ENCODE measurements around the gene TXNDC11. TPM values are rescaled to one million over a fixed set of nuclear protein-coding genes. Genes with fewer than 3 reads are reported as not detected.

TXNDC11 gene
- total RNA-seq, 1 donor from 2014 or later, result 36.1 TPM

- DNase-seq (ENCODE audit: low read depth), result no peak
- H3K36me3 ChIP-seq (ENCODE audit: control insufficient read depth, insufficient read depth, low read length), result no peaks in the 10 kb centered on the region
- H3K27me3 ChIP-seq (ENCODE audit: control insufficient read depth, insufficient read depth, low read length), result no peaks in the 10 kb centered on the region
- TF ChIP-seq CTCF (IDR thresholded peaks at IDR 0.05; ENCODE audit: insufficient read depth, low read length, poor library complexity, severe bottlenecking), result no peak
- H3K4me3 ChIP-seq (ENCODE audit: low read depth, low read length), result no peak overlapping the region
These were observed 36.4 kb downstream of the TXNDC11 start for GRCh38 chr16:11706180-11706742.

GRCh38 chr16:11705311-11706025, 37.2 kb downstream of the TXNDC11 start:
- no peak for DNase-seq (ENCODE audit: low read depth)
- no peaks in the 10 kb centered on the region for H3K27me3 ChIP-seq (ENCODE audit: control insufficient read depth, insufficient read depth, low read length)
- TF ChIP-seq CTCF (IDR thresholded peaks at IDR 0.05; ENCODE audit: insufficient read depth, low read length, poor library complexity, severe bottlenecking), result no peak
- H3K36me3 ChIP-seq (ENCODE audit: control insufficient read depth, insufficient read depth, low read length), result no peaks in the 10 kb centered on the region
- H3K4me3 ChIP-seq (ENCODE audit: low read depth, low read length), result no peak overlapping the region

GRCh38 chr16:11700264-11701029, 42.2 kb downstream of the TXNDC11 start:
- Histone ChIP-seq H3K36me3 (ENCODE audit: control insufficient read depth, insufficient read depth, low read length) (peaks cover 1% of the 10 kb centered on the region), H3K4me3 (ENCODE audit: low read depth, low read length) (no peak overlapping the region), H3K27me3 (ENCODE audit: control insufficient read depth, insufficient read depth, low read length) (no peaks in the 10 kb centered on the region)
- no peak for TF ChIP-seq CTCF (IDR thresholded peaks at IDR 0.05; ENCODE audit: insufficient read depth, low read length, poor library complexity, severe bottlenecking)
- DNase-seq (ENCODE audit: low read depth), result no peak

GRCh38 chr16:11699234-11699894, 43.3 kb downstream of the TXNDC11 start:
- TF ChIP-seq CTCF (IDR thresholded peaks at IDR 0.05; ENCODE audit: insufficient read depth, low read length, poor library complexity, severe bottlenecking), result no peak
- Histone ChIP-seq H3K4me3 (ENCODE audit: low read depth, low read length) (no peak overlapping the region), H3K36me3 (ENCODE audit: control insufficient read depth, insufficient read depth, low read length) (peaks cover 1% of the 10 kb centered on the region), H3K27me3 (ENCODE audit: control insufficient read depth, insufficient read depth, low read length) (no peaks in the 10 kb centered on the region)
- DNase-seq (ENCODE audit: low read depth), result no peak

- Histone ChIP-seq H3K4me3 (ENCODE audit: low read depth, low read length) (no peak overlapping the region), H3K27me3 (ENCODE audit: control insufficient read depth, insufficient read depth, low read length) (no peaks in the 10 kb centered on the region), H3K36me3 (ENCODE audit: control insufficient read depth, insufficient read depth, low read length) (peaks cover 1% of the 10 kb centered on the region)
- TF ChIP-seq CTCF (IDR thresholded peaks at IDR 0.05; ENCODE audit: insufficient read depth, low read length, poor library complexity, severe bottlenecking), result peak; percentile 19
- DNase-seq (ENCODE audit: low read depth), result peak; percentile 23
These were observed 44.4 kb downstream of the TXNDC11 start for GRCh38 chr16:11698271-11698689.
